M059J (cell line): ENCODE measurements around the gene SPATS2. TPM values are rescaled to one million over a fixed set of nuclear protein-coding genes. Genes with fewer than 3 reads are reported as not detected.
A peak's percentile ranks its signal among the peaks of the same experiment; 100 is the strongest.

Experiments
- DNase-seq: peaks from one replicate; pipeline ENCODE4 v3.0.0-alpha.2; 2012; ENCODE audit warnings: low read depth
- total RNA-seq: library from RNA; depleted of rRNA; stranded (reverse); fragments of >200 nt; shearing (Covaris generic); gene quantifications from 2 replicates; pipeline ENCODE4 v1.2.3, GENCODE V29; 2014

Gene SPATS2
- total RNA-seq, 1 experiment from 2014 or later = 29.9 TPM

GRCh38 chr12:49540229-49541139 lies 173.2 kb downstream of the SPATS2 start:
- peak; percentile 32 for DNase-seq

- DNase-seq = no peak
Observed at GRCh38 chr12:49541140-49541861, 174.0 kb downstream of the SPATS2 start.

- DNase-seq = no peak
Observed at GRCh38 chr12:49541911-49542505, 174.7 kb downstream of the SPATS2 start.

- DNase-seq = no peak
Observed at GRCh38 chr12:49542592-49543160, 175.4 kb downstream of the SPATS2 start.

- no peak for DNase-seq
Observed at GRCh38 chr12:49543221-49543913, 176.1 kb downstream of the SPATS2 start.

- no peak for DNase-seq
Observed at GRCh38 chr12:49543914-49544815, 176.9 kb downstream of the SPATS2 start.

GRCh38 chr12:49545815-49546214 lies 178.6 kb downstream of the SPATS2 start:
- DNase-seq = no peak

GRCh38 chr12:49546481-49546880 lies 179.2 kb downstream of the SPATS2 start:
- no peak for DNase-seq

- no peak for DNase-seq
Observed at GRCh38 chr12:49547090-49547690, 179.9 kb downstream of the SPATS2 start.

- no peak for DNase-seq
Observed at GRCh38 chr12:49548481-49548821, 181.2 kb downstream of the SPATS2 start.

- DNase-seq = no peak
Observed at GRCh38 chr12:49548822-49549648, 181.8 kb downstream of the SPATS2 start.

GRCh38 chr12:49549735-49550692 lies 182.8 kb downstream of the SPATS2 start:
- DNase-seq = no peak

- DNase-seq = no peak
Observed at GRCh38 chr12:49550693-49551252, 183.5 kb downstream of the SPATS2 start.

- DNase-seq = peak; percentile 50
Observed at GRCh38 chr12:49552014-49552413, 184.8 kb downstream of the SPATS2 start.

GRCh38 chr12:49552425-49552824 lies 185.2 kb downstream of the SPATS2 start:
- no peak for DNase-seq

GRCh38 chr12:49552899-49553298 lies 185.6 kb downstream of the SPATS2 start:
- DNase-seq = no peak

GRCh38 chr12:49553512-49554088 lies 186.3 kb downstream of the SPATS2 start:
- peak; percentile 48 for DNase-seq
